DND-41 (cell line): Measurements from ENCODE around the gene PDGFRA.

Experiments
- ATAC-seq: fragments of 200-7000 bp; cut with Tn5 transposase; 3 replicates; pipeline ENCODE4 v1.9.1; 2021; ENCODE audit warnings: low read depth; ENCODE audit not compliant: insufficient read depth
- DNase-seq: peaks from one replicate; pipeline ENCODE4 v3.0.0-alpha.2; 2020
- H2AFZ ChIP-seq: 2 replicates; pipeline ENCODE4 v1.6.0; 2012; ENCODE audit warnings: low read depth, low read length
- H3K27ac ChIP-seq: 2 replicates; pipeline ENCODE4 v1.5.1; 2012; ENCODE audit warnings: low read length, inconsistent platforms
- H3K27me3 ChIP-seq: fragments of 200-600 bp; sonication (generic); 2 replicates; pipeline ENCODE4 v1.6.0; 2012; ENCODE audit warnings: low read length, mild to moderate bottlenecking, inconsistent platforms; ENCODE audit not compliant: insufficient read depth, poor library complexity
- H3K36me3 ChIP-seq: 2 replicates; pipeline ENCODE4 v1.5.1; 2012; ENCODE audit warnings: low read length, inconsistent platforms; ENCODE audit not compliant: insufficient read depth
- H3K4me1 ChIP-seq: 2 replicates; pipeline ENCODE4 v1.5.1; 2012; ENCODE audit warnings: mild to moderate bottlenecking, low read length; ENCODE audit not compliant: insufficient read depth
- H3K4me2 ChIP-seq: 2 replicates; pipeline ENCODE4 v1.6.0; 2012; ENCODE audit warnings: mild to moderate bottlenecking, moderate library complexity, low read length, inconsistent platforms; ENCODE audit not compliant: insufficient read depth
- H3K4me3 ChIP-seq, 2 experiments: fragments of 200-600 bp in 1 of 2; shearing (Covaris generic) in 1 of 2; 2 replicates each; pipeline ENCODE4 v1.5.1; 2012 to 2016; ENCODE audit warnings: inconsistent platforms in 2 of 2, low read length in 2 of 2, mild to moderate bottlenecking in 2 of 2, low read depth in 1 of 2, moderate library complexity in 1 of 2
- H3K79me2 ChIP-seq: 2 replicates; pipeline ENCODE4 v1.6.0; 2012; ENCODE audit warnings: low read length, inconsistent platforms; ENCODE audit not compliant: insufficient read depth
- H3K9ac ChIP-seq: 2 replicates; pipeline ENCODE4 v1.6.0; 2012; ENCODE audit warnings: low read depth, mild to moderate bottlenecking, inconsistent platforms, low read length, moderate library complexity
- H3K9me3 ChIP-seq: 2 replicates; pipeline ENCODE4 v1.5.1; 2012; ENCODE audit warnings: low read length, moderate library complexity, mild to moderate bottlenecking, inconsistent platforms; ENCODE audit not compliant: insufficient read depth, severe bottlenecking
- H4K20me1 ChIP-seq: 2 replicates; pipeline ENCODE4 v1.6.0; 2012; ENCODE audit warnings: low read length; ENCODE audit not compliant: insufficient read depth
- EZH2 ChIP-seq: IDR thresholded peaks from 3 replicates; pipeline ENCODE4 v1.6.1; 2012; ENCODE audit warnings: borderline replicate concordance, low read depth, mild to moderate bottlenecking, moderate library complexity, low read length, inconsistent platforms; ENCODE audit not compliant: severe bottlenecking
- TF ChIP-seq, protein P1 (sequence below): IDR thresholded peaks from 2 replicates; pipeline ENCODE4 v1.5.1; 2012; ENCODE audit warnings: borderline replicate concordance, low read length, moderate library complexity, mild to moderate bottlenecking; ENCODE audit not compliant: poor library complexity, severe bottlenecking; ENCODE audit errors: extremely low read depth

Gene PDGFRA

DNA sequence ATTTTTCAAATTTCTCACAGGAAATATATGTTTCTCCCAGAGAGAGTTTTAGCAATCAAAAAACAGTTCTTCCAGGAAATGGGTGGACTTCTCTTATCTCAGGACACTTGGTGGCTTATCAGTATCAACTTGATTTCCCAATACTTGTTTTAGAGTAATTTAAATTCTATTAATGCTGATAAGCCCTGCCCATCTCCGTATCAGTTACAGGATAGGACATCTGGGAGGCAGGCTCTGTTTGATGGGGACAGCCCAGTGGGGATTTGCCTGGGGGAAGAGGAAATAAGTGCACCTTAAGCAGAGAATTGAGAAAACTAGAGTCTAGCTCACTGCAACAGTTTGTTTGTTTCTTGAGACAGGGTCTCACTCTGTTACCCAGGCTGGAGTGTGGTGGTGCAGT lies 43.2 kb upstream of the PDGFRA start:
- H3K4me3 ChIP-seq: no peak overlapping the region
- no peaks in the 10 kb centered on the region for H3K4me1 ChIP-seq
- H4K20me1 ChIP-seq: no peaks in the 10 kb centered on the region
- no peak overlapping the region for H2AFZ ChIP-seq
- no peaks in the 10 kb centered on the region for H3K27me3 ChIP-seq
- no peak overlapping the region for H3K27ac ChIP-seq
- H3K79me2 ChIP-seq: no peaks in the 10 kb centered on the region
- H3K4me2 ChIP-seq: no peak overlapping the region
- no peak for TF ChIP-seq EZH2
- TF ChIP-seq, protein P1, sequence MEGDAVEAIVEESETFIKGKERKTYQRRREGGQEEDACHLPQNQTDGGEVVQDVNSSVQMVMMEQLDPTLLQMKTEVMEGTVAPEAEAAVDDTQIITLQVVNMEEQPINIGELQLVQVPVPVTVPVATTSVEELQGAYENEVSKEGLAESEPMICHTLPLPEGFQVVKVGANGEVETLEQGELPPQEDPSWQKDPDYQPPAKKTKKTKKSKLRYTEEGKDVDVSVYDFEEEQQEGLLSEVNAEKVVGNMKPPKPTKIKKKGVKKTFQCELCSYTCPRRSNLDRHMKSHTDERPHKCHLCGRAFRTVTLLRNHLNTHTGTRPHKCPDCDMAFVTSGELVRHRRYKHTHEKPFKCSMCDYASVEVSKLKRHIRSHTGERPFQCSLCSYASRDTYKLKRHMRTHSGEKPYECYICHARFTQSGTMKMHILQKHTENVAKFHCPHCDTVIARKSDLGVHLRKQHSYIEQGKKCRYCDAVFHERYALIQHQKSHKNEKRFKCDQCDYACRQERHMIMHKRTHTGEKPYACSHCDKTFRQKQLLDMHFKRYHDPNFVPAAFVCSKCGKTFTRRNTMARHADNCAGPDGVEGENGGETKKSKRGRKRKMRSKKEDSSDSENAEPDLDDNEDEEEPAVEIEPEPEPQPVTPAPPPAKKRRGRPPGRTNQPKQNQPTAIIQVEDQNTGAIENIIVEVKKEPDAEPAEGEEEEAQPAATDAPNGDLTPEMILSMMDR: no peak
- no peaks in the 10 kb centered on the region for H3K9me3 ChIP-seq
- no peaks in the 10 kb centered on the region for H3K36me3 ChIP-seq
- ATAC-seq: no peak
- no peak for DNase-seq
- no peak overlapping the region for H3K9ac ChIP-seq

DNA sequence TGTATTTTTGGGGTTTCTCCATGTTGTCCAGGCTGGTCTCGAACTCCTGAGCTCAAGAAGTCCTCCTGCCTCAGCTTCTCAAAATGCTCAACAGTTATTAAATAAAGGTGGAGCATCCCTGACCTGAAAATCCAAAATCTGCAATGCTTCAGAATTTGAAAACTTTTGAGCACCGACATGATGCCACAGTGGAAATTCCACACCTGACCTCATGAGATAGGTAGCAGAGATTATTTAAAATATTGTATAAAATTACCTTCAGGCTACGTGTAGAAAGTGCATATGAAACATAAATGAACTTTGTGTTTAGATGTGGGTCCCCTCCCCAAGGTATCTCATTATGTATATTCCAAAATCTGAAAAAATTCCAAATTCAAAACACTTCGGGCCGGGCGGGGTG lies 42.7 kb upstream of the PDGFRA start:
- Histone ChIP-seq H3K4me2 (no peak overlapping the region), H3K4me1 (no peaks in the 10 kb centered on the region), H3K9ac (no peak overlapping the region), H2AFZ (no peak overlapping the region), H3K4me3 (no peak overlapping the region), H3K79me2 (no peaks in the 10 kb centered on the region), H3K27ac (no peak overlapping the region), H4K20me1 (no peaks in the 10 kb centered on the region), H3K9me3 (no peaks in the 10 kb centered on the region), H3K27me3 (no peaks in the 10 kb centered on the region), H3K36me3 (no peaks in the 10 kb centered on the region)
- no peak for DNase-seq
- no peak for ATAC-seq
- TF ChIP-seq, protein P1: no peak
- TF ChIP-seq EZH2: no peak

DNA sequence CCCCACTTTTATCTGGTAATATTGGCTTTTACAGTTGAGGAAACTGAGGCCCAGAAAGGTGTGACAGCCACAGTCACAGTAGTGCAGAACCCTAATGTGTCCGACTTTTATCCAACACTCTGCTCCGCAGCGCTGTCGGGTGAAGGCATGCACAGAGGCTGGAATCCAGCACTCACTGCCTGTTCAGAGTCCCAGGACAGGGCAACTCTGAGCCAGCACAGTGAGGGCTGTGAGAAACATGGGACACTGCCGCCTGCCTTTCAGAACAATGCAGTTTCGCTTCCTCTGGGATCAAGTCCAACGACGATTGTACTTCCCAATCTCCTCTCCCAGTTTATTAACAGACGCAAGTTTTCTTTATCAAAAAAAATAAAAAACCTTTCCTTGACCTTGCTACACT lies 41.9 kb upstream of the PDGFRA start:
- H3K4me2 ChIP-seq: no peak overlapping the region
- TF ChIP-seq EZH2: no peak
- no peaks in the 10 kb centered on the region for H3K27me3 ChIP-seq
- no peak overlapping the region for H2AFZ ChIP-seq
- no peaks in the 10 kb centered on the region for H3K79me2 ChIP-seq
- H3K9me3 ChIP-seq: no peaks in the 10 kb centered on the region
- H4K20me1 ChIP-seq: no peaks in the 10 kb centered on the region
- H3K4me1 ChIP-seq: no peaks in the 10 kb centered on the region
- DNase-seq (no peak), ATAC-seq (no peak)
- no peak overlapping the region for H3K9ac ChIP-seq
- H3K4me3 ChIP-seq: no peak overlapping the region
- no peak overlapping the region for H3K27ac ChIP-seq
- H3K36me3 ChIP-seq: no peaks in the 10 kb centered on the region

DNA sequence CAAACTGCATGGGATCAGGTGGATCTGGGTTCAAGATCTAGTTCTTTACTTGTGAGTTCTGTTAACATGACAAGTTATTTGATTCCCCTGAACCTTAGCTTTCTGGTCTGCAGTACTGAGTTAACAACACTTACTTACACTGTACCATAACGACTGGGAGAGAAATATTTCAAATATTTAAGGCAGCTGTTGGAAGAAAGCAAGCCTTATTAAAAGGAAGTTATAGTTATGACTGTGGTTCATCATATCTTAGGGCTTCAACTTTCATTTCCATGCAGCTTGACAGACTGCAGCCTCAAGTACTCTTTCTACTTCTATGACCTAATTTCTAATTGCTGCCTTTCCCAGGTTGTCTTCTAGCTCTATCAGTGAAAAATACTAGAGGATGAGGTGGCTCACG lies 40.0 kb upstream of the PDGFRA start:
- TF ChIP-seq, protein P1: no peak
- TF ChIP-seq EZH2: no peak
- no peak for DNase-seq
- H3K27ac ChIP-seq: no peak overlapping the region
- H3K9ac ChIP-seq: no peak overlapping the region
- no peak overlapping the region for H3K4me3 ChIP-seq
- H4K20me1 ChIP-seq: no peaks in the 10 kb centered on the region
- no peak overlapping the region for H2AFZ ChIP-seq
- no peaks in the 10 kb centered on the region for H3K79me2 ChIP-seq
- no peak for ATAC-seq
- no peaks in the 10 kb centered on the region for H3K9me3 ChIP-seq
- no peak overlapping the region for H3K4me2 ChIP-seq
- H3K4me1 ChIP-seq: no peaks in the 10 kb centered on the region
- H3K27me3 ChIP-seq: no peaks in the 10 kb centered on the region
- H3K36me3 ChIP-seq: no peaks in the 10 kb centered on the region
